Progenitor cell of endocrine pancreas (in vitro differentiated cells): ENCODE data around the gene RIMBP2. TPM values are rescaled to one million over a fixed set of nuclear protein-coding genes. Genes with fewer than 3 reads are reported as not detected.

Experiments
- DNase-seq: peaks from one replicate; pipeline ENCODE4 v3.0.0; 2021; ENCODE audit warnings: low spot score; ENCODE audit not compliant: unreplicated experiment
- H3K27ac Mint-ChIP-seq: 2 replicates; pipeline ENCODE4 v1.8.0; 2021; ENCODE audit warnings: mild to moderate bottlenecking, moderate library complexity, mixed read lengths
- H3K27me3 Mint-ChIP-seq: 2 replicates; pipeline ENCODE4 v1.8.0; 2021; ENCODE audit warnings: mixed read lengths
- H3K36me3 Mint-ChIP-seq: 2 replicates; pipeline ENCODE4 v1.8.0; 2022; ENCODE audit warnings: mixed read lengths; ENCODE audit not compliant: insufficient read depth
- H3K4me1 Mint-ChIP-seq: 2 replicates; pipeline ENCODE4 v1.8.0; 2021; ENCODE audit warnings: low read depth, mixed read lengths
- H3K4me3 Mint-ChIP-seq: 2 replicates; pipeline ENCODE4 v1.8.0; 2021; ENCODE audit warnings: low read depth, mild to moderate bottlenecking, moderate library complexity, mixed read lengths
- H3K9me3 Mint-ChIP-seq: 2 replicates; pipeline ENCODE4 v1.8.0; 2021; ENCODE audit warnings: low read depth, mixed read lengths
- total RNA-seq: library from RNA; stranded (reverse); gene quantifications from 2 replicates; pipeline ENCODE4 v1.2.1, GENCODE V29; 2021
- TF ChIP-seq, protein P1 (sequence below): fragments of 200-600 bp; sonication (generic); IDR thresholded peaks from one replicate; pipeline ENCODE4 v1.5.0; 2021; ENCODE audit warnings: antibody characterized with exemption, mild to moderate bottlenecking; ENCODE audit not compliant: unreplicated experiment

Gene RIMBP2
- total RNA-seq, 1 donor from 2014 or later = 31.6 TPM

DNA sequence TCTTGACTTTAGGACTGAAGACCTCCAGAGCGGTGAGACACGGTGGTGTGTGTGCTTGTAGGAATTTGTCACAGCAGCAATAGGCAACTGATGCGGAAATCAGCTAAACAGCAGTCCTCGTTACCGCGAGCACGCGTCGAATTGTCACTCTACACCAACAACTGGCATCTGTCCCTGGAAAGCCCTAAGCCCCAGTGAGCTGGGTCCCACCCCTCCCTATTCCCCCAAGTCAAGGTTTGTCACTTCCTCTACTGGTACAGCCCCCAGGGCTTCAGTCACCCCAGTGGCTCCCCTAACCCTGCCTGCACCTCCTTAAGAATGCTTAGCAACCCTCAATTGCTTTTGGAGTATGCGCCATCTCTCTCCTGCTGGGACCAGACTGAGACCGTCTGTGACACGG is 204.8 kb downstream of the RIMBP2 start:
- Mint-ChIP-seq H3K27me3 (peaks cover 7% of the 10 kb centered on the region), H3K9me3 (peaks cover 4% of the 10 kb centered on the region), H3K4me1 (no peaks in the 10 kb centered on the region), H3K4me3 (no peak overlapping the region), H3K36me3 (peaks cover 2% of the 10 kb centered on the region), H3K27ac (no peak overlapping the region)
- no peak for DNase-seq
- TF ChIP-seq, protein P1, sequence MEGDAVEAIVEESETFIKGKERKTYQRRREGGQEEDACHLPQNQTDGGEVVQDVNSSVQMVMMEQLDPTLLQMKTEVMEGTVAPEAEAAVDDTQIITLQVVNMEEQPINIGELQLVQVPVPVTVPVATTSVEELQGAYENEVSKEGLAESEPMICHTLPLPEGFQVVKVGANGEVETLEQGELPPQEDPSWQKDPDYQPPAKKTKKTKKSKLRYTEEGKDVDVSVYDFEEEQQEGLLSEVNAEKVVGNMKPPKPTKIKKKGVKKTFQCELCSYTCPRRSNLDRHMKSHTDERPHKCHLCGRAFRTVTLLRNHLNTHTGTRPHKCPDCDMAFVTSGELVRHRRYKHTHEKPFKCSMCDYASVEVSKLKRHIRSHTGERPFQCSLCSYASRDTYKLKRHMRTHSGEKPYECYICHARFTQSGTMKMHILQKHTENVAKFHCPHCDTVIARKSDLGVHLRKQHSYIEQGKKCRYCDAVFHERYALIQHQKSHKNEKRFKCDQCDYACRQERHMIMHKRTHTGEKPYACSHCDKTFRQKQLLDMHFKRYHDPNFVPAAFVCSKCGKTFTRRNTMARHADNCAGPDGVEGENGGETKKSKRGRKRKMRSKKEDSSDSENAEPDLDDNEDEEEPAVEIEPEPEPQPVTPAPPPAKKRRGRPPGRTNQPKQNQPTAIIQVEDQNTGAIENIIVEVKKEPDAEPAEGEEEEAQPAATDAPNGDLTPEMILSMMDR = no peak

DNA sequence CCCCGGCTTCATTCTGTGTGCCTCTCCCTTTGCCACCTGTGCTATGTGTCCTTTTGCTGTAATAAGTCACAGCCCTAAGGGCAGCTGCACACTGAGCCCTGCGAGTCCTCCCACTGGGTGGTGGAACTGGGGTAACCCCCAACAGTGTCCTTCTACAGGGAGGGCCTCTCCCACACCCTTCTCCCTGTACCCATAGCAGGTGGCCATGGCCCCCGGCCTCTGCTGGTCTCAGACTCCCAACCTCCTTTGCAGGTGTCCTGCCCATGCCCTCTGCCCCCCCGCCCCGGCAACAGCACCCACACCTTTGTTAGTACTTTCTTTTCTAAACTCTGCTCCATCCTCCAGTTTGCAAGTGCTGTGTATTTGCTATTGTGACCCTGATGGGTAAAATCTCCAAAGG is 206.6 kb downstream of the RIMBP2 start:
- Mint-ChIP-seq H3K27ac (no peak overlapping the region), H3K27me3 (peaks cover 7% of the 10 kb centered on the region), H3K4me3 (no peak overlapping the region), H3K9me3 (no peaks in the 10 kb centered on the region), H3K36me3 (no peaks in the 10 kb centered on the region), H3K4me1 (no peaks in the 10 kb centered on the region)
- no peak for DNase-seq
- TF ChIP-seq, protein P1 = no peak

DNA sequence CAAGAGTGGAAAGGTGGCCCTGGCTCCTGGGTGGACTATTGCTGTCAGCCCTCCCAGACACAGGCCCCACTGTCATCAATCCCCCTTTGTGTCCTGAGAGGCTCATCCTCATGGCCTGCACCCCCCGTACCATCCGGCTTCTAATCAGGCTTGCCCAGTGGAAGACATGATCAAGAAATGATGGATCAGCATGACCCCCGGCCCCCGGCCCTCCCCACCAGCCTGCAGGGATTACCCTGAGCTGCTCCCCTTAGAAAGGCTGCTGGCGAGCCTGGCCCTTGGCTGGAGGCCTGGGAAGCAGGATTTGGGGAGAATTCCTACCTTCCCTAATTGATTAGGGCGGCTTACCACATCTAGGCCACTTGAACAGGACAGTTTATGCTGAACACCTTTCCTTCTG is 207.3 kb downstream of the RIMBP2 start:
- no peak for DNase-seq
- Mint-ChIP-seq H3K27me3 (peaks cover 7% of the 10 kb centered on the region), H3K4me1 (no peaks in the 10 kb centered on the region), H3K4me3 (no peak overlapping the region), H3K36me3 (no peaks in the 10 kb centered on the region), H3K9me3 (no peaks in the 10 kb centered on the region), H3K27ac (no peak overlapping the region)
- TF ChIP-seq, protein P1 = no peak

DNA sequence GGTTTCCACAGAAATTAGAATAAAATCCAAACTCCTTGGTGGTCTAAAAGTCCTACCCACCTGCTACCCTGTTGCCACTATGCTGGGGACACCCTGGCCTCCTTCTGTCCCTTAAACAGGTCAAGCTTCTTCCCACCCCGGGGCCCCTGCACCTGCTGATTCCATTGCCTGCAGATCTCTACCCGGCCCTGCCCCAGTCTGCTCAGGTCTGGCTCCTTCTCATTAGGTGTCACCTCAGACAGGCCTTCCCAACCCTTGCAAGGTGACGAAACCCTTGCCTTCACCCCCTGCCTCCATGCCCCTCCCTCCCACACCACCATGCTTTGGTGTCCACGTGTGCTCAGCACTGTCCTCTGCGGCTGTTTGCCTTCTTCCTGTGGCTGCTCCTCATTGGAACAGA is 207.8 kb downstream of the RIMBP2 start:
- H3K4me3 Mint-ChIP-seq = no peak overlapping the region
- no peaks in the 10 kb centered on the region for H3K9me3 Mint-ChIP-seq
- H3K4me1 Mint-ChIP-seq = no peaks in the 10 kb centered on the region
- DNase-seq = no peak
- peaks cover 7% of the 10 kb centered on the region for H3K27me3 Mint-ChIP-seq
- no peaks in the 10 kb centered on the region for H3K36me3 Mint-ChIP-seq
- no peak overlapping the region for H3K27ac Mint-ChIP-seq
- TF ChIP-seq, protein P1 = no peak

DNA sequence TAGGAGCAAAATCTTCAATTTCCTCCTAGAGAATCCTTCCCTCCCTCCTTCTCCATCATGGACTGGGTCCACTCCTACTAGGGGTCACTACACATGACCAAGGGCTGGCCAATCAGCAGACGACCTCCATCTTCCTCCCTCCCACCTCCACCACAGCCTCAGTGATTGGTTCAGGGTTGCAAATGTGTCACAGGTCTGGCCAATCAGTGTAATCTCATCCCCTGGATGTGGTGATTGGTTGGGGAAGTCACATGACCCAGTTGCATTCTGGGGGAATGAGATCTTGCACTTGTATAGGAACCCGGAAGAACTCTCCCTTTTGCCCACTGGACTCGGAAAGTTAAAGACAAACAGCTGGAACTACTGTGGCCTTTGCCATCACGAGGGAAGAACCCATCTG is 209.3 kb downstream of the RIMBP2 start:
- Mint-ChIP-seq H3K4me3 (no peak overlapping the region), H3K27me3 (peaks cover 7% of the 10 kb centered on the region), H3K27ac (no peak overlapping the region), H3K36me3 (no peaks in the 10 kb centered on the region), H3K9me3 (no peaks in the 10 kb centered on the region), H3K4me1 (no peaks in the 10 kb centered on the region)
- TF ChIP-seq, protein P1 = no peak
- no peak for DNase-seq

DNA sequence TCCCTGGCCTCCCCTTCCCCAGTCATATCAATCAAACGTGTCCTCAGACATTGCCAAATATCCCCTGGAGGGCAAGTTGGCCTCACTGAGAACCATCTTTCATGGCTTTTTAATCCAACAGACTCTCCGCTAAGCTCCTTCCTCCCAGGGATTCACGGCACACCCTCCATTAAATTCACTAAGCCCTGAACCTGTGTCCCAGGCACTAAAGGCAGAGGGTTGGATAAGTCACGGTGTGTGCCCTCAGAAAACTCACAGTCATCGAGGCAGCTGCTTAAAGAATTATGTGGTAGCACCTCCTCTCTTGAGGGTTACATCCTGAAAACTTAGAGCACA is 211.3 kb downstream of the RIMBP2 start:
- no peaks in the 10 kb centered on the region for H3K9me3 Mint-ChIP-seq
- H3K4me3 Mint-ChIP-seq = no peak overlapping the region
- H3K36me3 Mint-ChIP-seq = no peaks in the 10 kb centered on the region
- H3K4me1 Mint-ChIP-seq = no peaks in the 10 kb centered on the region
- TF ChIP-seq, protein P1 = no peak
- H3K27ac Mint-ChIP-seq = no peak overlapping the region
- peaks cover 7% of the 10 kb centered on the region for H3K27me3 Mint-ChIP-seq
- no peak for DNase-seq
